Left forelimb (tissue), 1 donor: ENCODE results near the gene ARHGAP33.
A peak's percentile ranks its signal among the peaks of the same experiment; 100 is the strongest.
"Not testable (repeated sequence)": the region's sequence is repeated elsewhere in the genome, so short reads cannot be mapped to it uniquely, and the experiment has no call there.

Experiments used
- DNase-seq: peaks from one replicate; pipeline ENCODE4 v3.0.0-alpha.2; 2018; ENCODE audit warnings: low spot score

ARHGAP33 gene

DNA sequence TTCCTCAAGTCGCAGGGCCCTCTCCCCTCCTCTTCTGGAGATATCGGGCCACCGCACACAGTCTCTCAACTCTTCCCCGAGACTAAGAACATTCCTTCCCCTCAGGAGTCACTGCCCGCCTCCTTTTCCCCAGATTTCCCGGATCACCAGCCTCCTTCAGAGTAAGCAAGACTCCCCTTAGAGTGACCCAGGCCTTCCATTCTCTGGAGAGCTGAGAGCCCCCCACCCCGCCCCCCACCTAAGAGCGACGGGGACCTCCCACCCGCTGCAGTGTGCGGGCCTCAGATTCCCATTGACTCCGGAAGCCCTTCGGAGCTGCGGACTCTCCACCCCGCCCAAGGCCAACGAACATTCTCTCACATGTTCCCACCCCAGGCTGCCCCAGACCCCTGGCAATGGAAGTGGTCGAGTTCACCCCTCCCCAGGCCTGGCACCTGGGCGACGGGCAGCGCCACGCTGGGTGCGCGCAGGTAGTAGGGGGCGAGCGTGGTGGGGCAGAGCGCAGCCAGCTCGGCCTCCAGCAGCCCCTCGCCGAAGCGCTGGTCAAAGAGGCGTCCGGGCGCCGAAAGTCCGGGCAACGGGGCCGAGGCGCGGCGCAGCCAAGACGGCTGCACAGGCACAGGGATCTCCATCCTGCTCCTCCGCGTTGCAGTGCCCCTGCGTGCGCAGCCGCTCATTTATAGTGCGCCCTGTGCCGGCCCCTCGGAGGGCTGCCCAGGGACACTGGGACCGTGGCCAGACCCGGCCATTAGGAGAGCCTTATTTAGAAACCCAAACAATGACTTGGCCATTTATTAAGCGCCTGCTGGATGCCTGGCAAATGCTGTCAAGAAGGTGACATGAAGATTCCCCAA is 18.8 kb upstream of the ARHGAP33 start, which contains the start of gene HSPB6:
Gene HSPB6, minus strand, starts transcription at position 653 of the 854 bp plus-strand sequence. Its CDS starts 21 bp downstream, at position 632.
- no peak for DNase-seq

DNA sequence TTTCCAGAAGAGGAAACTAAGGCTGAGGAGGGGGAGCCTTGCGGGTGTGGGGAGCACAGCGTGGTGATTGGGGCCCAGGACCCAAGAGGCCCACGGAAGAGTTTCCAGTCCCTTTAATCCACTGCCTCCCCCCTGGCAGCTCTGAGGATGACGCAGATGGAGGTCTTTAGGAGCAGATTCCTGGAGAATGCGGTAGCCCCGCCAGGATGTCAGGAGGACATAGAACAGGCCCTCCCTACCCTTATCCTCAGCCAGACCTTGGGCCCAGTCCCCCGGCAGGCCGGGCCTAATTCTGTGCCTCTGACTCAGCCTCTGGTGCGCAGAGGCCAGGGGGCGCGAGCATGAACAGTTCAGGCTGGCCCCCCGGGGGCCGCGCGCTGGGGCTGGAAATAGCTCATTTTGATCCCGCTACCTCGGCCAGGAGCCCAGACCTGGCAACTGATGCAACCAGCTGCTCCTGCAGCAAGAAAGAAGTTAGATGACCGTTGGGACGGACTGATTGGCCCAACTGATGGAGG is 18.1 kb upstream of the ARHGAP33 start:
- peak; percentile 98 for DNase-seq

DNA sequence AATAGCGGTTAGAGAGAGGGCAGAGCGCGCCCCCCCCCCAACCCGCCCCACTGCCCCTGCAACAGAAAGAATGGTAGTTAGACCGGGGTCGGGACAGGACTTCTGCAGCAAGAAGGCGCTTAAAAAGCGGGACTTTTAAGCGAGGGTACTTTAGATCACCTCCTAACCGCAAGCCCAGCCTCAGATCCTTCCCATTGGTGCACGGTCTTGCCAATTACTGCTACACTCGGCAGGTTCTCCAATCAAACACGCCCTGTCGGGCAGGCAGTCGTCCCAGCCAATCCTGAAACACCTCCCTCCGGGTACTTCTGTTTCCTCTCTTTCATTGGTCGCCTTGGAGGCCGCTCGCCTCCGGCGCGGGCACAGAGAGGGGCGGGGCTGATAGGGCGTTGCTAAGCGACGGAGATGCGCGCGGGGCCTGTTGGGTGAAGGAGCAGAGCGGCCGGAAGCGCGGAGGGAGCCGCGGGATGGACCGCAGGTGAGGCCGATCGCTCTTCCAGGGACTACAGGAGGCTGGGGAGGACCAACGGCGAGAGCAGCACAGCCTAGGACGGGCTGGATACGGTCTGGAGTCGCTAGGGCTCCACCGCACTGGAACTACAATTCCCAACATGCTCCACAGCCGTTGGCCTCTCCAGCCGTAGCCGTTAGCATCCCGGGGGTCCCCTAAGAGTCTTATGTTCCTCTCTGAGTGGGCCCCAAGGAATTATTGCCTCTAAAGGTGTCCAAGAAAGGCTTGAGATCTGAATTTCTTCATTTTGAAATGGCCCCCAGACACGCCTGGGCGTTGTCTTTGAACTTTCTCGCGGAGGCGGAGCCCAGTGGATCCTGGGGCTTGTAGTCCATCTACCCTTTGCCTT is 17.4 kb upstream of the ARHGAP33 start, which contains the start of gene PROSER3:
Gene PROSER3, plus strand, starts transcription at position 428 of the 860 bp plus-strand sequence. Its CDS starts 40 bp downstream, at position 468.
- peak; percentile 99 for DNase-seq

DNA sequence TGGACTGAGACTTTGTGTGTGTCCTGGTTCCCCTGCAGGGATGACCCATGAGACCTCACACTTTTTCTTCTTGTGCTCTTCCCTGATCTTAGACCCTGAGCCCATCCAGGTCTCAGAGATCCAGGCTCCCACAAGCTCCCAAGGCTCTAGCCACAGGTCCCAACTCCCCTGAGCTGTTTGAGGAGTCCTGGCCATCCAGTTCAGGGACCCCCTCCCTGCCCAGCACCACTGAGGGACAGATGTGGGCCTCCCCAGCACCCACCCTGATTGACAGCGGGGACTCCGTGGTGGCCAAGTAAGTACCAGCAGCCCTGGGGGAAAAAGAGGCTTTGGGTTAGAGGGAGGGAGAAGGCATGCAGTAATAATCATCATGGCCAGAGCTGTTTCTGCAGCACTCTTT is 15.7 kb upstream of the ARHGAP33 start:
- DNase-seq, result no peak

DNA sequence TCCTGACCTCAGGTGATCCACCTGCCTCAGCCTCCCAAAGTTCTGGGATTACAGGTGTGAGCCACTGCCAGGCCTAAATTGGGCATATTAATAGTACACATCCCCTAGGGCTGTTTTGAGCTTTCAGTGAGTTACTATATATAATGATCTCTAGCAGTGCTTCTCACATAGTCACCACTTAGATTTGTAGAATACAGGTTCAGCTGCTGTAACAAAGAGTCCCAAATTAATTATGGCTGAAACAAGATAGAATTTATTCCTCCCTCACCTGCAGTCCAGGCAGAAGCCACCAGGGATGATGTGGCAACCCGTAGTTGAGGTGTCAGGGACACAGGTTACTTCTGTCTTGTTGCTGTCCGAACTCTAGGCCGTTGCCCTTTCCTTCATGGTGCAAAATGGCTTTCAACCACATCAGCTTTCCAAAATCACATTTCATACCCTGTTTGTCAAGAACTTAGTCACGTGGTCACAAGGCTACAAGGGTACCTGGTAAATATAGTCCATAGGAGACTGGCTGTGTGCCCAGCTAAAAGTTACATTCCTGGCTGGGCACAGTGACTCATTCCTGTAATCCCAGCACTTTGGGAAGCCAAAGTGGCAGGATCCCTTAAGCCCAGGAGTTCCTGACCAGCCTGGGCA is 14.5 kb upstream of the ARHGAP33 start:
- no peak for DNase-seq

DNA sequence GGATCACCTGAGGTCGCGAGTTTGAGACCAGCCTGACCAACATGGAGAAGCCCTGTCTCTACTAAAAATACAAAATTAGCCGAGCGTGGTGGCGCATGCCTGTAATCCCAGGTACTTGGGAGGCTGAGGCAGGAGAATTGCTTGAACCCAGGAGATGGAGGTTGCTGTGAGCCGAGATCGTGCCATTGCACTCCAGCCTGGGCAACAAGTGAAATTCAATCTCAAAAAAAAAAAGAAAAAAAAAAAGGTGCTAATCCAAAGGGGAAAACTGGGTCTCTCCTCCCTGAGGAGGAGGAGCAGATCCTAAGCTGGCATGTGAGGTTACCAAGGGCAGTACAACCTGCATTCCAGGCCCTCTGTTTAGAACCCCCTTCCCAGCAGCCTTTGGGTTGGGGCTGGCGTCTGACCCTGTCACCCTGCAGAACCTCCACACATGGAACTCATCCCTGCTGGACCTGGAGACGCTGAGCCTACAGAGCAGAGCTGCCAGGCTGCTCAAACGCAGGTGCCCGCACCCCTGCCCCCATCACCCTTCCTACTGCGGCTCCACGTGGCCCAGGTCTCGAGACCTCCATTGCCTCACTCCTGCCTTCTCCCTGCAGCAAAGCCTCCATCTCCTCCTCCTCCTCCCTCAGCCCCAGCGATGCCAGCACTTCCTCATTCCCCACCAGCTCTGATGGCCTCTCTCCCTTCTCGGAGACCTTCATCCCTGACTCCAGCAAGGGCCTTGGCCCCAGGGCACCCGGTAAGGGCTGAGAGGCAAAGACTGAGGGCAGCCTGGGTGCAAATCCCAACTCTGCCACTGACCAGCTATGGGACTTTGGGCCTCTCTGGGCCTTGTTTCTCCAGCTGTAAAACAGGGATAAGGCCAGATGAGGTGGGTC is 10.7 kb upstream of the ARHGAP33 start:
- no peak for DNase-seq

DNA sequence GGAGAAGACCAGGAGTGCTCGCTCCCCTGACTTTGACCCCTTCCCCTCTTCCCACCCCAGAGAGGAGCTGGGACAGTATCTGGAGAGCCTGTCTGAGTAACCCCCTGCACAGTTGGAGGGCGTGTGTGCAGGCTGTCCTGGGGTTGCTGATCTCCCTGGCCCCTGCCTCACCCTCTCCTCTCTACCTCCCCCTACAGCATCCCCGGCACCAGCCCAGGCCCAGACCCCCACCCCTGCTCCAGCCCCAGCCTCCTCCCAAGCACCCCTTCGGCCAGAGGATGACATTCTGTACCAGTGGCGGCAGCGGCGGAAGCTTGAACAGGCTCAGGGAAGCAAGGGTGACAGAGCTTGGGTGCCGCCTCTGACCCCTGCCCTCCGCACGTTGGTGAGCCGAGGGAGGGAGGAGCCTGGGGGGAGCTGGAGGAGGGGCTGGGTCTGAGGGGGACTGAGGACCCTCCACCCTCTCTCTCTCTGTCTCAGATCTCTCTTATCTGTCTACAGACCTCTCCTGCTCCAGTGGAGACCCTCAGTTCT is 8.7 kb upstream of the ARHGAP33 start:
- DNase-seq, result no peak

DNA sequence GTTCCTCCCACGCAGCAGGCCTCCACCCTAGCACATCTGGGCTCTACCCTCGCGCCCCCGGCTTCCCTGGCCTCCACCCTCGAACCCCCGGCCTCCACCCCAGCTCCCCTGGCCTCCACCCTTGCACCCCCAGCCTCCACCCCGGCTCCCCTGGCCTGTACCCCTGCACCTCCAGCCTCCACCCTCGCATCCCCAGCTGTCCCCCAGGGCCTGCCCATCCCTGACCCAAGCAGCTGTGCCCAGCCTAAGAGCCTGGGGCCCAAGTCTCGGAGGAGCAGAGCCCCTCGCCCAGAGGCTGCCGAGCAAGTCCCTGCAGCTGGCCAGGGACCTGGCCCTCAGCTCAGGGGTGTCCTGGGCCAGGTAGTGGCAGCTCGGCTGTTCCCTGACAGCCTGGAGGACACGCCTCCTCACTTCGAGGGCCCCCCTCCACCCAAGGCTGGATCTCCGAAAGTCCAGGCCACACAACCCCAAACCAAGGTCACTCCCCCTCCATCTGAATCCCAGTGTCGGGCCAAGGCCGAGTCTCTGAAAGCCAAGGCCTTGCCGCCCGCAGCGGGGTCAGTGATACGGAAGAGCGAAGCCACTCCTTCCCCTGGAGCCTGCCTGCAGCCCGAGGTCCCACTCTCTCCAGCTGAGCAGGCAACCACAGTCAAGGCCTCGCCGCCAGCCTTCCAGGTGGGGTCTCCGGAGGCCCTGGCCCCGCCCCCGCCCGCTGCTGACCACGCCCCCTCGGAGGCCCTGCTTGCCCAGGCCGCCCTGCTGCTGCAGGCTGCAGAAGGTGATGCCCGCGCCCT is 7.9 kb upstream of the ARHGAP33 start:
- DNase-seq, result no peak

DNA sequence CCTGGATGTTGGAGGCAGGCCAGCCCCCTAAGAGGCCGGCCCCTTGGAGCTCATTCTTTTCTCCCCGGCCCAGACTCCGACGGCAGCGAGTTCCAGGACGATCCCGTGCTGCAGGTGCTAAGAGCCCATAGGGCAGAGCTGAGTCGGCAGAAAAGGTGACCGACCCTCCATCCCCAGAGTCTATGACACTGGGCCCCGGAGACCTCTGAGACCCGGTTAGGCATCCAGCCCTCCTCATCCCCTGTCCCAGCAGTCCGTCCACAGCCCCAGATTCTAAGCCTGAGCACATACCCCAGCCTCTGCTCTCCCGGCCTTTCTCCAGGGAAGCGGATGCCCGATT is 7.3 kb upstream of the ARHGAP33 start:
- DNase-seq, result no peak

DNA sequence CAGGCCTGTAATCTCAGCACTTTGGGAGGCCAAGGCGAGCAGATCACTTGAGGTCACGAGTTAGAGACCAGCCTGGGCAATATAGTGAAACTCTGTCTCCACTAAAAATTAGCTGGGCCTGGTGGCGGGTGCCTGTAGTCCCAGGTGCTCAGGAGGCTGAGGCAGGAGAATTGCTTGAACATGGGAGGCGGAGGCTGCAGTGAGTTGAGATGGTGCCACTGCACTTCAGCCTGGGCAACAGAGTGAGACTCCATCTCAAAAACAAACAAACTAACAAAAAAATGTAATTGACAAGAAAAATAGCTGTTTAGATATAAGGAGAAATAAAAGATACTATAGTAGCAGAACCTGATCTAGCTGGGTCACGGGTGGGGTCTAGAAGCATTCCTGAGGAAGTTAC is 3.0 kb upstream of the ARHGAP33 start:
- not testable (repeated sequence) for DNase-seq

DNA sequence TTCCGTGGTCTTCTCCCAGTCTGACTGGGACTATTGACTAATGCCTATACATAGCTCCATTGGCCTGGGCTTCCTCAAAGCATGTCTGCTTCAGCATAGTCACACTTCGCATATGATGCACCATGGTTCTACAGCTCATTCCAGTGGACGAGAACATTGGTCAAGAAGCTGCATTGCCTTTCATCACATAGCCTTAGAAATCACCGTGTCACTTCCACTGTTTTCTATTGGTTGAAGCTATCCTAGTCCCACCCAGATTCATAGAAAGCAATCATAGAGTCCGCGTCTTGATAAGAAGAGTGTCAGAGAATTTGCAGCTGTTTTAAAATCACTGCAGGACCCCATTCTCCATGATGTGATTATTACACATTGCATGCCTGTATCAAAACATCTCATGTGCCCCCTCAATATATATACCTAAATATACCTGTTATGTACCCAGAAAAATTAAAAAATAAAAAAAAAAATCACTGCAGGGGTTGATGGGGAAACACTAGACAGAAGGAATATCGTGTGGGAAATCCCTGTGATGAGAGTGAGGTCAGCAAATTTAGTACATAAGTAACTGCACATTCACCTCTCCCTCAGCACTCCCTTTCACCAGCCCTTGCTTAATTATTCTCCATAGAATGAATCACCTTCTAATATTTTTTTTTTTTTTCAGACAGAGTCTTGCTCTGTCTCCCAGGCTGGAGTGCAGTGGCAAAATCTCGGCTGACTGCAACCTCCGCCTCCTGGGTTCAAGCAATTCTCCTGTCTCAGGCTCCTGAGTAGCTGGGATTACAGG is 2.2 kb upstream of the ARHGAP33 start:
- no peak for DNase-seq

DNA sequence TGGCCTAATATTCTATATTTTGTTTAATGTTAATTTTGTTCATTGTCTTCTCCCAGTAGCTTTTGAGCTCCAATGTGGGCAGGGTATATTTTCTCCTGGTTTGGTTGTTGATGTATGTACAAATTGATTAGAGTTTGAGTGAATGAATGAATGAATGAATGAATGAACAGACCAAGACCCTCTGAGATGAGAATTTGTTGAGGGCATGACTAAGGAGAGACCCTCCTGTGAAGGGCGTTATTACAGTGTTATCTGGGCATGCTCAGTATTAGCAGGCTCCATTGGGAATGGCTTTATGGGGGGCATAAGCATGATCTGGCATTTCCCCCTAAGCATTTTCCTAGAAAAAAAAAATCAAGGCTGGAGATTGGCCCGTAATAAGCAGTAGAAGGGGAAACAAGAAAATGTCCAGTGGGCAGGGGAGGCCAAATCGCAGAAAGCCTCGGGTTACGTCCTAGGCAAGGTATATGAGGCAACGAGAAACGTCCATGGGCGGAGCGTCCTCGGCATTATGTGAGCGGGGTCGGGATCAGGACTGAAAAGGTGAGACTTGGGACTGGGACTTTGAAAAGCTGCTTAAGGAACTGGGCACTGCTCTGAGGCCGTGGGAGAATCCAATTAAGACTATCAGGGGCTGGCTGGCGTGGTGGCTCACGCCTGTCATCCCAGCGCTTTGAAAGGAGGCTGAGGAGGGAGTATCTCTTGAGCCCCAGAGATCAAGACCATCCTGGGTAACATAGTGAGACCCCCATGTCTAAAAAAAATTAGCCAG is 904 bp upstream of the ARHGAP33 start:
- DNase-seq, result no peak

DNA sequence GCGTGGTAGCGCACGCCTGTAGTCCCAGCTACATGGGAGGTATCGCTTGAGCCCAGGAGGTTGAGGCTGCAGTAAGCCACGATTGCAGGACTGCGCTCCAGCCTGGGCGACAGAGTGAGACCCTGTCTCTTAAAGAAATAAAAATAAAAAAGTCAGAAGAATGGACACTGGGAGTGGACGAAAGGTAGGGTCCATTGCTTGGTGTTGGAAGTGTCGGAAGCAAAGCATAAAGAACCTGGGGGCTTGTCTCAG is 392 bp upstream of the ARHGAP33 start:
- DNase-seq, result no peak

DNA sequence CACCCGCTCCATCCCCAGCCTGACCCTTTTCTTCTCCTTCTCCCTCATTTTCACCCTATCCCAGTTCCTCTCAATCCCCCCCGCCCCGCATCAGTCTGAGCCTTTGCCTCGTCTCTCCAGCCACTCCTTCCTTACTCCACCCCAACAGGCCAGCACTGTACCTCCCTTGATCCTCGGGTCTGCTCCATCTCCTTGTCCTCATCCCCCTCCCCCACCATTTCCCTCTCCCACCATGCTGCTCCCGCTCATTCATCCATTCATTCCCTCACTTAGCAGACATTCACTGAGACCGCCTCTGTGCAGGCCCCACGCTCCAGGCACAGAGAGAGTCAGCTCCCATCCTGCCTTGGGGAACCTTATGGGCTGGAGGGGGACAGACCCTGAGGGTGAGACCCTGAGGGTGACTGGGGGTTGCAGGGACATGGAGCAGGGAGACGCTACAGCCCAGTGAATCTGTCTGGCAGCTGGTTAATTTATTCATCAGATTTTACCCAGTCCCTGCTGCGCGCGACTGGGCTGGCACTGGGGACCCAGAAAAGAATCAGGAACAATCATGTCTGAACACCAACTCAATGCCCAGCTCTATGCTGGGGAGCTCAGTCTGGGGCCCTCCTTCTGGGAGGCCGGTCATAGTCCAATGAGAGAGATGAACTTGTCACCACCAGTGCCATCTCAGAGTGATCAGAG is 881 bp downstream of the ARHGAP33 start:
- DNase-seq, result peak; percentile 53

DNA sequence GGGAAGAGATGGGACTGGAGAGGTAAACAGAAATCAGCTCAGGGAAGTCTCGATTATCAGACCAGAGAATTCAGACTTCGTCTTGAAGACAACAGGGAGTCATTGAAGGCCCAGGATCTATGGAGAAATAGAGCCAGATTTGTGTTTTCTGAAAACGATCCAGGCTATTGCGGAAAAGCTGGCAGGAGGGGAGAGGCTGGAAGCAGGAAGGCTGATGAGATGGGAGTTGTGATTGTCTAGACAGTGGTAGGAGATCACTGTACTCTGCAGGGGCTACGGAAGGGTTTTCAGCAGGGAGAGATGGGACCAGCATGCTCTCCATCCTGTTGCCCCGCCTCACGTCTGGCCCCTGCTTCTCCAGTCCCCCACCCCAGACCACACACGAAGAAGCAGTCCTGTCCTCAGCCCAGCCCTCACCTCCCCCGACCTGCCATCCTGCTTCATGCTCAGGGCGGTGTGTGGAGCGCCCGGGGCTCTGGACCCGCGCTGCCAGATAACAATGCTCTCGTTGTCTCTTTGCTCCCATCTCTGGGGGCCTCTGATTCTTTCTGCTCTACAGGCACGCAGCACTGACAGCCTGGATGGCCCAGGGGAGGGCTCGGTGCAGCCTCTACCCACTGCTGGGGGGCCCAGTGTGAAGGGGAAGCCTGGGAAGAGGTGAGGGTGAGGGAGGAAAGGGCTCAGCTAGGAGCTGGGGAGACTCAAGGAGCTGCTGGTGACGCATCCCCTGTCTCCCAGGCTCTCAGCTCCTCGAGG is 1.9 kb downstream of the ARHGAP33 start:
- no peak for DNase-seq

DNA sequence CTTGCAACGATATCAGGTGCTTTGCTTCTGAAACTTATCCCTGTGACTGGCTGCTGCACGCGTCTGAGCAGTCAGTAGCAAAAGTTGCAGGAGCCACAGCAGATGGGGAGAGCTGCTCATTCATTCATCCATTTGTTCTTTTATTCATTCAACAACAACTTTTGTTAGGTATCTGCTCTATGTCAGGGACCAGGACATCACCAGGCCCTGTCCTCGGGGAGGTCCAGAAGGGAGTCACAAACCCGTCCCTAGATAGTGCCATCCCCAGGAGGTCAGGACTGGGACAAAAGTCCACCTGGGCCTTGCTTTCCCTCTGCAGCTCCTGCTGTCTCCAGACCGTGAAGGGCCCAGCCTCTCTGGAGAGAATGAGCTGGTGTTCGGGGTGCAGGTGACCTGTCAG is 2.6 kb downstream of the ARHGAP33 start:
- DNase-seq, result no peak

DNA sequence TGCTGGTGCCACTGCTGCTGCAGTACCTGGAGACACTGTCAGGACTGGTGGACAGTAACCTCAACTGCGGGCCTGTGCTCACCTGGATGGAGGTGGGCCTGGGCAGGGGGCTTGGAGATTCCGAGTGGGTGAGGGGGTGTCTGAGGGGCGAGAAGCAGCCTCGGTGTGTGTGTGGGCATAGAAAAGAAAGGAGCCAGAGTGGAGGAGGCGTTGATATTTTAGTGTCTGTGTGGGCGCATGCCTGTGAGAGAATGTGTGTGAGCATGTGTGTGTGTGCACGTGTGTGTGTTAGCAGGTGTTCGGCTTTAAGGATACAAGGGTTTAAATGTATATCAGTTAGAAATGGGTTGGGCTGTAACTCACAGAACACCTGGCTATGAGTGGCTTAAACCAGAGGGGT is 3.7 kb downstream of the ARHGAP33 start:
- DNase-seq, result no peak
